ENCODE data around the gene BHLHA9.

BHLHA9 gene

GRCh38 chr17:1300371-1300905, 30.2 kb downstream of the BHLHA9 start:
- no peak for TF ChIP-seq ESRRG (CRISPR knock-in tag; IDR thresholded peaks at IDR 0.05)
- no peak for TF ChIP-seq CSRNP3 (CRISPR knock-in tag; IDR thresholded peaks at IDR 0.05)
- no peak for TF ChIP-seq ZFP30 (CRISPR knock-in tag; IDR thresholded peaks at IDR 0.05)
- TF ChIP-seq TCF4 (CRISPR knock-in tag; IDR thresholded peaks at IDR 0.05; ENCODE audit: borderline replicate concordance) = no peak
- TF ChIP-seq ZNF70 (CRISPR knock-in tag; IDR thresholded peaks at IDR 0.05) = no peak
- TF ChIP-seq ZNF8 (CRISPR knock-in tag; IDR thresholded peaks at IDR 0.05) = no peak
- TF ChIP-seq SNAI2 (CRISPR knock-in tag; IDR thresholded peaks at IDR 0.05) = no peak
- TF ChIP-seq BACH2 (CRISPR knock-in tag; IDR thresholded peaks at IDR 0.05; ENCODE audit: borderline replicate concordance) = no peak
- TF ChIP-seq ZC3H10 (CRISPR knock-in tag; IDR thresholded peaks at IDR 0.05) = no peak
- no peak for TF ChIP-seq TOX (CRISPR knock-in tag; IDR thresholded peaks at IDR 0.05; ENCODE audit: borderline replicate concordance)
- no peak for TF ChIP-seq ISL1 (CRISPR knock-in tag; IDR thresholded peaks at IDR 0.05)
- TF ChIP-seq RARB (CRISPR knock-in tag; IDR thresholded peaks at IDR 0.05) = no peak
- TF ChIP-seq PATZ1 (CRISPR knock-in tag; IDR thresholded peaks at IDR 0.05; ENCODE audit: borderline replicate concordance) = no peak
- no peak for TF ChIP-seq PPARA (CRISPR knock-in tag; IDR thresholded peaks at IDR 0.05; ENCODE audit: borderline replicate concordance)
- ATAC-seq = no peak; the same call in 2 of the 3 replicates

GRCh38 chr17:1301546-1301945, 31.3 kb downstream of the BHLHA9 start:
- no peak for ATAC-seq
- TF ChIP-seq PPARA (CRISPR knock-in tag; IDR thresholded peaks at IDR 0.05; ENCODE audit: borderline replicate concordance) = no peak
- no peak for TF ChIP-seq GLIS3 (CRISPR knock-in tag; IDR thresholded peaks at IDR 0.05)
- no peak for TF ChIP-seq ZFP30 (CRISPR knock-in tag; IDR thresholded peaks at IDR 0.05)
- TF ChIP-seq ISL1 (CRISPR knock-in tag; IDR thresholded peaks at IDR 0.05) = no peak
- TF ChIP-seq TSHZ2 (CRISPR knock-in tag; IDR thresholded peaks at IDR 0.05) = no peak
- TF ChIP-seq CSRNP3 (CRISPR knock-in tag; IDR thresholded peaks at IDR 0.05) = no peak
- TF ChIP-seq BACH2 (CRISPR knock-in tag; IDR thresholded peaks at IDR 0.05; ENCODE audit: borderline replicate concordance) = no peak
- TF ChIP-seq POU6F1 (CRISPR knock-in tag; IDR thresholded peaks at IDR 0.05; ENCODE audit: borderline replicate concordance, low read depth) = no peak
- no peak for TF ChIP-seq ZNF8 (CRISPR knock-in tag; IDR thresholded peaks at IDR 0.05)
- TF ChIP-seq PATZ1 (CRISPR knock-in tag; IDR thresholded peaks at IDR 0.05; ENCODE audit: borderline replicate concordance) = no peak
- TF ChIP-seq ESRRG (CRISPR knock-in tag; IDR thresholded peaks at IDR 0.05) = no peak
- no peak for TF ChIP-seq ZFP3 (CRISPR knock-in tag; IDR thresholded peaks at IDR 0.05)
- TF ChIP-seq ZNF70 (CRISPR knock-in tag; IDR thresholded peaks at IDR 0.05) = no peak

Measured in SK-N-SH treated with all-trans-retinoic acid at 6 μM for 48 hours (cell line).